HG03025 (cell line): ENCODE measurements around the gene SH3PXD2B.

Experiments used
- ATAC-seq: cut with Tn5 transposase; IDR thresholded peaks from one replicate; pipeline ENCODE4 v1.9.1; 2021; ENCODE audit warnings: mild to moderate bottlenecking, moderate library complexity; ENCODE audit not compliant: unreplicated experiment, low FRiP score

Gene SH3PXD2B

GRCh38 chr5:172455087-172455381 is 709 bp upstream of the SH3PXD2B start:
- no peak for ATAC-seq

GRCh38 chr5:172453986-172454357 is 353 bp downstream of the SH3PXD2B start:
- ATAC-seq = no peak

DNA sequence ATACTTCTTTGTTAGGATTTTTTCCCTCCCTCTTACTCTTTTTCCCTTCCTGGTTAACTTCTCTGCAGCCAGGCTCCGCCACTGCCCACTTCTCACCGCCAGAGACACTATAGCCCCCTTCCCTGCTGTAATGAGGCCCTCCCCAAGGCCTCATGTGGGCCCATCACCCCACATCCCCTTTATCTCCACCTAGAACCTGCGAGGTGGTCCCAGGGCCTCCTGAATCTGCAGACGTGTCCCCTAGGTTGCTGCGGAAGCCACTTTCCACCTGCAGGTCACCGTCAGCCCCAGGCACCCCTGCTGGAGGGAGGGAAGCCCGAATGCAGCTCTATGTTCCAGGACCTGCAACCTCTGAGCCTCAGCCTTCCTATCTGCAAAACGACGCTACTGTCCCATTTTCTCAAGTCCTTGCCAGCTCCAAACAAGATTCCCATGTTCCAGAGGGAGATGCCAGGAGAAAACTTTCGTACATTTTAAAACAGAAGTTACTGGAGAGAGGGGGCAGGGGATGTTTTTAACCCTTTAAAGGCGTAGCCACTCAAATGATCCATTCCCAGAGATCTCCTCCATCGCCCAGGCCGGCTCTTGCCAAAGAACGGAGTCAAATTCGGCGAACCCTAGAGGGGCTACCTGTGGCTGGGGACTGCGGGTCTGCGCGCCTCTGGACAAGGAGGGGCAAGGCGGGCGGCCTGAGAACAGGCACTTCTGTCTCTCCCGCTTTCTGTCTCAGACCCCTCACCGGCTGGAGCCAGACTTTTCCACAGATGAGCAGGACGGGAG is 929 bp downstream of the SH3PXD2B start:
- no peak for ATAC-seq

DNA sequence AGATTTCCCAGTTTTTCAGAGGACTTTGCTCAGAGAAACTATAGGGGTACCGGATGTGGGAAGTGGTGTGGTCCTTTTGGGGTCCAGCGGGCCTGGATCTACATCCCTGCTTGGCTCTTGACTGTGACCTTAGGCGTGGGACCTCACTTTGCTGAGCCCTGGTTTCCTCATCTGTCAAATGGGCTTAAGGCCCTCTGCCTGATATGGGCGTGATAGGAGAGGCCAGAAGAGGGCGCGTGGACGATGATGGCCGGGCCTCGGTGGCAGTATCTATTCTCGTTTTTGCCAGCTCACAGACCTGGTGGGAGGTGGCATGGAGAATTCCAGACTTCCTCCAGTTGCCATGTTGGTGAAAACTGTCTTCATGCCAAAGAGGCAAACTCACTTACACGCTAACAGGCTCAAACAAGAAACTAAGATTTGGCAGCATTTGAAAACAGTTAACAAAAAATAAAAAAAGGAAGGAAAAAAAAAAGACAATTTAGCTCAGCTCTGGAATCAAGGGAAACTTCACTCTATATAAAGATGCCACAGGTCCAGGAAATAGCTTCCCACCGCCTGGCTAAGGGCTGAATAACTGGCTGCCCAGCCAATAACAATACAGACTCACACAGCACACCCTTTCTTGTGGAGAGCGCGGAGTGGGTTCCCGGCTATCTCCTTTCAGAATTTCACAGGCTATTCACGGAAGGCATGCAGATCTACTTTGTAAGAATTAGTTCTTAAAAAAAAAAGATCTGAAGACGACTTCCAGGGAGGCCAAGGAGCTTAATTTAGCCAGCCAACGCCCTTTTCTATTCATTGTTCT is 1.7 kb downstream of the SH3PXD2B start:
- ATAC-seq = no peak

DNA sequence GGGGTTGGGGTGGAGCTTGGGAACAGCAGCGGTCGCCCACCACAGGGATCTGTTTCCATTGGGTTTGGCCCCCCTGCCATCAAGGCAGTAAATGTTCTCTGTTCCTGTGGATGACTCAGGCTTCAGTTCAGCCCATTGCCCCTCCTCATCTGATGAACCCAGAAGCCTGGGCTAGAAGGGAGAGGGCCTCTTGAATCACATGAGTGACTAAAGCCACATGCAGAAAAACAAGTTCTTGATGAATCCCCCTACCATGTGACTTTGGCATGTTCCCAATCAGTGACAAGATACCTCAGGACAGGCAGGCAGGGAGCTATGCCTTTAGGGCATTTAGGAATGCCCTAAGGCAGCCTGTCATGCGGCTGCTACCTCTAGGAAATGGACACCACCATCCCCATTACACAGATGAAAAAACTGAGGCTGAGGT is 2.5 kb downstream of the SH3PXD2B start:
- ATAC-seq = no peak

DNA sequence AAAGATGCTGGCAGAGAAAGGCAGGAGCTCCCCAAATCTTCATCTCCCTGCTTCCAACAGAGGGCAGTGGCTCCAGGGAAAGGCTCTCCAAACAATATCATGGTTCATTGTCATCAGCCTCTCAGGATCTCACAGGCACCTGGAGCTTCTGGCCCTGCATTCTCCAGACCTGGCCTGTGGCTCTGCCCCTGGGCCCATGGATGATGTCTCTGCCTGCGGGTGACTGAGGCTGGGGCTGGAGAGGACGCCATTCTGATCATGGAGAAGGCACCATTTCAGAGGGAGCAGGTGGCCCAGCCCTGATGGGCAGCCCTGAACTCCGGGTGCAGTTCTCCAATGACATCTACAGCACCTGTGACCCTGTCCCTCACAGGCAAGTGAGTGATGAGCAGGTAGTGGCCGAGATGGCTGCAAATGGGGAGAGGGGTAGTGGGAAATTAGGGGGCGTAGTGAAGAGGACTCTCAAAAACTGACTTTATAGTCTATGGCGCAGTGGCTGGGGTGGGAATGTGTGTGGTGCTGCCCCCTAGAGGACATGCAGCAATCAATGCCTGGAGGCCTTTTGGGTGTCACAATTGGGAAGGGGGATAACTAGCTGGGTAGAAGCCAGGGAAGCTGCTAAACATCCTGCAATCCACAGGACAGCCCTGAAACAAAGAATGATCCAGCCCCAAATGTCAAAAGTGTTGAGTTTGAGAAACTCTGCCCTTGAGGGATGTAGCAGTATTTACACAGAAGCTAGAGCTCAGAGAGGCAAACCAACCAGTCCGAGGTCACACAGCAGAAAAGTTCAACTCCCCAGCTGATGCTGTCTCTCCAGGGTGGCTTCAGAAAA is 3.2 kb downstream of the SH3PXD2B start:
- no peak for ATAC-seq

- ATAC-seq = no peak
Observed at GRCh38 chr5:172450453-172450852, 3.9 kb downstream of the SH3PXD2B start.

DNA sequence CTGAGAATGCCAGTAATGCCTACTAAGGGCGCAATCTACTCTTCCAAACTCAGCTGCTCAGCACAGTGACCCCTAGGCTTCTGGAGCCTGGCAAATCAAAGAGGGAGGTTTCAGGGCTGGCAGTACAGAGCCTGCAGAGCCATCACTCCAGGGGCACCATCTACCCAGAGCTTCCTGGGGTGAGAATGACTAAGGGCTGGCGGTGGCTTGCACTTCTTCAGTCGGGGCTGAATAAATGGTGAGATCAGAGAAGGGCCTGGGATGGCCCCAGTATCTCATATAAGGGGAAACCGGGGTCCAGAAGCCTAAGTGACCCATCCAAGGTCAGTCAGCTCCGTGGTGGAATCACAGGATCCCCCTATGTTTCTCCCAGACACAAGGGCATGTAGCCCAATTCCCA is 5.3 kb downstream of the SH3PXD2B start:
- ATAC-seq = no peak

DNA sequence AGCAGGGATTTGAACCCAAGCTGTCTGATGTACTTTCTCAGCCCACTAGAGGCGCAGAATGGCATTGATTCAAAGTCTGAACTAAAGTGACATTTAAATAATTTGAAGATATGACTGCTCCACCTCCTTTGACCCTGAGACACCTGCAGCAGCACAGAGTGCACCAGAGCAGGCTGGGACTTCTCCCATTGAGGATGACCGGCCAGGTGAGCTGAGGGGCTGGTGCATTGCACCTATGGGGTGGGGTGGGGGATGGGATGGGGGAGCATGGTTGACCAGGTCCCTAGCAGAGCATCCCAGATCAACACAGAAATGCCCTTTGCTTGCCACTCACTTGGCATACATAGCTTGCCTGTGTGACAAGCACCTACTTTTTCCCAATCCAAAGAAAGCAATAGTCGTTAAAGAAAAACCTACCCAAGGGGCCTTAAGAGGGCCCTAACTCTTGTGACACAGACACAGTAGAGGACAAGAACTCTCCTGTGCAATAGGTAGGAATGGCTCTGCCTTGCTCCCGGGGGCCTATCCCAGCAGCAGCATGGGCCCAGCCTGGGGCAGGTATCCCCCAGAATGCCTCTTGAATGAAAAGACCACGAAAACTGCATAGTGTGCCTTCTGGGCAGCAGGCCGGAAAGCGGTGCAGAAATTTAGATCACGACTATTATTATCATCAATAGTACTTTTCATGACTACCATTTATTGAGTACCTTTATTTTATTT is 6.5 kb downstream of the SH3PXD2B start:
- ATAC-seq = no peak

DNA sequence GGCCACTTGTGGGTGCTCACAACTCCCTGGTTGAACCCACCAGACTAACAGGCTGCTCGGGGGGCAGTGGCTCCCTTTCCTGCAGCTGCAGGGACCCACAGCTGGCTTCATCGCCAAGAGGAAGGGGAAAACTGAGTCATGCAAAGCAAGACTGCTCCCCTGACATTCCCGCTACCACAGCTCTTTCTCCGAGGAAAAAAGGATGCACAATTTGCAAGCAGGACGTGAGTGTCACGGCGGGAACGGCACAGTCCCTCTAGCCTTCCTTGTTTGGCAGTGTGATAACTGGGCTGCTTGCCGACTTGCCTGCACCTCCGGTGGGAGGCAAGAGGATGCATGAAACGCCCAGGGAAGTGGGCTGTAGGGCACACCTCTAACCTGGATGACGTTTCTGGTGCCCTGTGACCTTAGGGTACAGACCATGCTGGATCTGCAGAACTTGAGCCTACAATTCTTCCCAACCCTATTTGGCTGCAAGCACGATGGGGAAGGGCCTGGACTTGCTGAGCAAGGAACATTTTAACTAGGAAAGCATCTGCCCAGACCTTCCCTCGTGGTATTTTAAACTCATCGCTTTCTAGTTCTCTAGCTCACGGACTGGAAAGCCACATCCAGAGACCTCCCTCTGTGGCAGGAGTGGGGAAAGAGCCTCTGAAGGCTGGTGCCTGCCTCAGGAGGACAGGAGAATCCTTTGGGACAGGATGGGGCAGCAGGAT is 7.8 kb downstream of the SH3PXD2B start:
- no peak for ATAC-seq

DNA sequence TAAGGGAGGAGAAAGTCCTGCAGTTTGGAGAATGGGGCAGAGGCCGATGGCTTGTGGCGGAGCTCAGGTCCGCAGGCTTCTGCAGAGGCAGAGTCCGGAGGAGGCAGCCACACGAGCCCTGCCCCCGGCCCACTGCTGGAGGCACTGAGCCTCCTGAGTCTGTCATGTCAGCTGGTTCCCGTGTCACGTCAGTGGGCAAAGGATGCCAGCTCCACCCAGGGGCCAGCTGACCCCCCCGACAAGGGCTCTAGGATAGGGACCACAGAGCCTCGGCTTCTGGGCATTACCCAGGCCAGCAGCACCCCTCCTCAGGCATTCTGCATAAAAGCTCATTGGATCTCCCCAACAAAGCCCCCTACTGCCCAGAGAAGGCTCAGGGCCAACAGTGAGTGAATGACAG is 8.5 kb downstream of the SH3PXD2B start:
- ATAC-seq = no peak

GRCh38 chr5:172444626-172445365 is 9.5 kb downstream of the SH3PXD2B start:
- ATAC-seq = no peak

DNA sequence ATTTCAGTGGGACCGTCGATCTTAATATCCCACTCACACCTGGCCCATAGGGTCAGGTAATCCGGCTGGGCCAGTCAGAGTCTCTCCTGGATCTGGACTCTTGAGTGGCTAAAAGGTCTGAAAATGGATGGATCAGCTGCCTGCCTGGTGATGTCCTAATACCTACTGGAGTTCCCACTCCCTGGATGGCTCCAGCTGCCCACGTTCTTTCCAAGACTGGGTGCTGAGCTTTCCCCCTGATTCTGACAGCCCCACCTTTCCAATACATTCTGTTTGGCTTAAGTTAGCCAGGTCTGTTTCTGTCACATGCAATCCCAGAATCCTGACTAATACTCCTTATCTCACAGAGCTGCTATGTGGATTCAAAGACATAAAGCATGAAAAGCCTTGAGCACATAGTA is 10.2 kb downstream of the SH3PXD2B start:
- ATAC-seq = no peak

DNA sequence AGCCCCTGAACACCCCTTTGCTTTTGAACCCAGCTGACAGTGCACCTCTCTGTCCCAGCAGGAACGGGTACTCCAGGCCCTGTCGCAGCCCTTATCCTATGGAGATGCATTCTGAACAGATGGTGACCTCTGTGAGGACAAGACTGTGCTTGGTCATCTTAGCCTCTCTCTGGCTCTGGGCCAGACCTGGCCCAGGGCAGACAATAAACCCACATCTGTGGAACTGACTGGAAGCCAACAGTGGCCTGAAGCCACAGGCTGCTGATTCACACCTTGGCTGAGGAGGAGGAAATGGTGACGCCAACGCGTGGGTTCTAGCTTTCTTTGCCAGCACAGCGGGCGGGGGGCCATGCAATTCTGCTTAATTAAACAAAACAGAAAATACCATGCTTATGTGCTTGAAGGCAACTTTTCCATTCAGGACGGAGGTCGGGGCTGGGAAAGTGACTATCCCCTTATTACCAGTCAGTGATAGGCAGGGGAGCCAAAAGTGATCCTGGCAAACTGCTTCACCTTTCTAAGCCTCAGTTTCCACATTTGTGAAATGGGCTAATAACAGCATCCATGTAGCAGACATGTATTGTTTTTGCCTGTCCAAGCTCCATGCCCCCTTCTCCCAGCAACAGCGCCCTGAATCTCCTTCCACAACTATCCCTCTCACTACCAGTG is 10.8 kb downstream of the SH3PXD2B start:
- no peak for ATAC-seq

DNA sequence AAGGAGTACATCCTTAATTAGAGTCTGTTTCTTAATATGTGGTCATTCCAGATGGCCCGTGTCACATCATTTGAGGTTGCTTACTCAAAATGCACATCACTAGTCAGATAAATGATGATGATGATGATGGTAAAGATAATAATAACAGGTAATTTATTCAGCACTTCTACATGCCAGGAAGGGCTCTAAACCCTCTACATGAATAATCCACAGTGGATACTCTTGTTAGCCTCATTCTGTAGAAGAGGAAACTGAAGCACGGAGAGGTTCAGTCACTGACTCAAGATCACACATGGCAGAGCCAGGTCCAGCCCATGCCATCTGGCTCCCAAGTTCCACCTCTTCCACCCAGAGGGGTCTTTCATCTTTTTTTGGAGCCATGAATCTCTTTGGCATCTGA is 11.7 kb downstream of the SH3PXD2B start:
- no peak for ATAC-seq

GRCh38 chr5:172441262-172441751 is 13.0 kb downstream of the SH3PXD2B start:
- no peak for ATAC-seq

DNA sequence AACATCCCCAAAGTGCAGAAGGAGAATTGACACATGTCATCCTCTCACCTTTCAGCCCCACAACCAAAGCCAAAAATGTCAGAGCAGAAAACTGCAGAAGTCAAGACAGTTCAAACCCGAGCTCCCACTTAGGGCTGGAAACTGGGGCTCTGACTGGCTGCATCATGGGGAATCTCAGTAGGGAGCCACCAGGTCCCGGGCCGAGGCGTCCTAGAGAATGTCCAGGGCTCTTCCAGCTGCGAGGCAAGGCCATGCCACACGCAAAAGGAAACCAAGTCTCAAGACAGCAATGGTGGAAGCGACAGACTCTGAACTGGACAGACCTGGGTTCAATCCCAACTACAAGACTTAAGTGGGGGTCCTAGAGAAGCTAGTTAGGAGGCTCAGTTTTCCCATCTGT is 13.8 kb downstream of the SH3PXD2B start:
- no peak for ATAC-seq

- ATAC-seq = no peak
Observed at GRCh38 chr5:172439785-172440477, 14.4 kb downstream of the SH3PXD2B start.
